GM19023 (cell line): ENCODE measurements around the gene DAB2IP.

Experiments used
- ATAC-seq: cut with Tn5 transposase; IDR thresholded peaks from one replicate; pipeline ENCODE4 v1.9.1; 2021; ENCODE audit warnings: mild to moderate bottlenecking, moderate library complexity; ENCODE audit not compliant: unreplicated experiment

The DAB2IP gene

GRCh38 chr9:121773286-121773953 lies 122.0 kb downstream of the DAB2IP start:
- no peak for ATAC-seq

- ATAC-seq, result no peak
Measured at GRCh38 chr9:121773954-121774714, 122.7 kb downstream of the DAB2IP start.

GRCh38 chr9:121774715-121775613 lies 123.5 kb downstream of the DAB2IP start:
- no peak for ATAC-seq

- ATAC-seq, result no peak
Measured at GRCh38 chr9:121776001-121776738, 124.7 kb downstream of the DAB2IP start.

- no peak for ATAC-seq
Measured at GRCh38 chr9:121776739-121777637, 125.6 kb downstream of the DAB2IP start.

- no peak for ATAC-seq
Measured at GRCh38 chr9:121778252-121779225, 127.1 kb downstream of the DAB2IP start.

GRCh38 chr9:121779381-121780117 lies 128.1 kb downstream of the DAB2IP start:
- ATAC-seq, result no peak

- no peak for ATAC-seq
Measured at GRCh38 chr9:121780177-121781040, 129.0 kb downstream of the DAB2IP start.

- ATAC-seq, result no peak
Measured at GRCh38 chr9:121781145-121781548, 129.7 kb downstream of the DAB2IP start.

GRCh38 chr9:121781701-121782464 lies 130.4 kb downstream of the DAB2IP start:
- no peak for ATAC-seq

- ATAC-seq, result no peak
Measured at GRCh38 chr9:121782514-121783110, 131.2 kb downstream of the DAB2IP start.

- no peak for ATAC-seq
Measured at GRCh38 chr9:121783111-121783510, 131.7 kb downstream of the DAB2IP start.

GRCh38 chr9:121783521-121784507 lies 132.4 kb downstream of the DAB2IP start:
- ATAC-seq, result no peak

GRCh38 chr9:121784731-121785411 lies 133.4 kb downstream of the DAB2IP start:
- ATAC-seq, result no peak
